Neural progenitor cell (in vitro differentiated cells): Measurements from ENCODE around the gene SELENOW.
"Not testable (repeated sequence)": the region's sequence is repeated elsewhere in the genome, so short reads cannot be mapped to it uniquely, and the experiment has no call there.

Experiments
- CTCF ChIP-seq: fragments of 200-600 bp; sonication (generic); IDR thresholded peaks from 2 replicates; pipeline ENCODE4 v1.5.1; 2017; ENCODE audit warnings: antibody characterized with exemption, mild to moderate bottlenecking
- EZH2 ChIP-seq: fragments of 200-600 bp; sonication (generic); IDR thresholded peaks from 2 replicates; pipeline ENCODE4 v1.6.1; 2017; ENCODE audit warnings: antibody characterized with exemption, mild to moderate bottlenecking, moderate library complexity

- not testable (repeated sequence) for TF ChIP-seq EZH2, CTCF
These were observed 37.8 kb downstream of the SELENOW start for GRCh38 chr19:47816270-47816669.
